Liver (tissue), 9 donors: Measurements from ENCODE around the gene POU2AF3. TPM values are rescaled to one million over a fixed set of nuclear protein-coding genes. Genes with fewer than 3 reads are reported as not detected.

Experiments
- DNase-seq: peaks from one replicate; pipeline ENCODE4 v3.0.0-alpha.2; 2017; ENCODE audit warnings: low spot score
- H3K27ac ChIP-seq, 2 donors: one replicate each; pipeline ENCODE4 v1.7.0; 2013; ENCODE audit warnings: inconsistent platforms in 2 of 2, low read length in 2 of 2, control low read depth in 1 of 2, low read depth in 1 of 2, mild to moderate bottlenecking in 1 of 2
- H3K27me3 ChIP-seq, 4 donors: one replicate each; pipeline versions ENCODE4 v1.6.1 to v1.7.0; 2013; ENCODE audit warnings: low read length in 3 of 4, inconsistent platforms in 1 of 4, mild to moderate bottlenecking in 1 of 4, moderate library complexity in 1 of 4; ENCODE audit not compliant: control insufficient read depth in 4 of 4, insufficient read depth in 4 of 4
- H3K36me3 ChIP-seq, 4 donors: one replicate each; pipeline versions ENCODE4 v1.6.1 to v1.7.0; 2013; ENCODE audit warnings: low read length in 3 of 4, mild to moderate bottlenecking in 3 of 4, low read depth in 1 of 4, moderate library complexity in 1 of 4; ENCODE audit not compliant: control insufficient read depth in 4 of 4, insufficient read depth in 3 of 4
- H3K4me1 ChIP-seq, 4 donors: one replicate each; pipeline versions ENCODE4 v1.6.1 to v1.7.0; 2013; ENCODE audit warnings: low read length in 3 of 4, mild to moderate bottlenecking in 3 of 4, moderate library complexity in 1 of 4; ENCODE audit not compliant: control insufficient read depth in 4 of 4, insufficient read depth in 4 of 4
- H3K4me3 ChIP-seq, 3 donors: one replicate each; pipeline versions ENCODE4 v1.6.1 to v1.7.0; 2013; ENCODE audit warnings: low read length in 3 of 3, control low read depth in 1 of 3, low read depth in 1 of 3, mild to moderate bottlenecking in 1 of 3
- H3K9ac ChIP-seq, 2 donors: one replicate each; pipeline ENCODE4 v1.7.0; 2013; ENCODE audit warnings: low read length in 2 of 2, mild to moderate bottlenecking in 2 of 2, moderate library complexity in 2 of 2, control low read depth in 1 of 2, low read depth in 1 of 2
- H3K9me3 ChIP-seq, 4 donors: one replicate each; pipeline versions ENCODE4 v1.6.1 to v1.7.0; 2013; ENCODE audit warnings: low read length in 3 of 4; ENCODE audit not compliant: control insufficient read depth in 4 of 4
- FOXA1 ChIP-seq: IDR thresholded peaks from 2 replicates; pipeline ENCODE4 v1.6.1; 2016; ENCODE audit warnings: antibody characterized with exemption
- FOXA2 ChIP-seq: IDR thresholded peaks from 2 replicates; pipeline ENCODE4 v1.6.1; 2016; ENCODE audit warnings: antibody characterized with exemption
- GABPA ChIP-seq, 2 donors: IDR thresholded peaks in 1 of 2; conservative IDR thresholded peaks in 1 of 2; 2 replicates each; pipeline ENCODE4 v1.6.1; 2016; ENCODE audit warnings: antibody characterized with exemption in 2 of 2, mild to moderate bottlenecking in 1 of 2, moderate library complexity in 1 of 2
- HNF4A ChIP-seq, 2 donors: conservative IDR thresholded peaks; 2 replicates each; pipeline ENCODE4 v1.6.1; 2016; ENCODE audit warnings: antibody characterized with exemption in 2 of 2, mild to moderate bottlenecking in 2 of 2
- HNF4G ChIP-seq: IDR thresholded peaks from 2 replicates; pipeline ENCODE4 v1.6.1; 2016; ENCODE audit warnings: antibody characterized with exemption
- JUND ChIP-seq, 2 donors: IDR thresholded peaks; 2 replicates each; pipeline ENCODE4 v1.6.1; 2016; ENCODE audit warnings: antibody characterized with exemption in 2 of 2
- MAX ChIP-seq: IDR thresholded peaks from 2 replicates; pipeline ENCODE4 v1.6.1; 2016; ENCODE audit warnings: antibody characterized with exemption
- NR2F2 ChIP-seq: IDR thresholded peaks from 2 replicates; pipeline ENCODE4 v1.6.1; 2016; ENCODE audit warnings: antibody characterized with exemption
- RAD21 ChIP-seq, 2 donors: IDR thresholded peaks; 2 replicates each; pipeline ENCODE4 v1.6.1; 2016; ENCODE audit warnings: antibody characterized with exemption in 2 of 2, mild to moderate bottlenecking in 2 of 2
- RXRA ChIP-seq, 2 donors: IDR thresholded peaks; 2 replicates each; pipeline ENCODE4 v1.6.1; 2017 to 2018; ENCODE audit warnings: antibody characterized with exemption in 2 of 2, mild to moderate bottlenecking in 1 of 2
- SP1 ChIP-seq: IDR thresholded peaks from 2 replicates; pipeline ENCODE4 v1.6.1; 2018; ENCODE audit warnings: antibody characterized with exemption, mild to moderate bottlenecking
- TAF1 ChIP-seq: conservative IDR thresholded peaks from 2 replicates; pipeline ENCODE4 v1.6.1; 2016; ENCODE audit warnings: antibody characterized with exemption, mild to moderate bottlenecking
- YY1 ChIP-seq: IDR thresholded peaks from 2 replicates; pipeline ENCODE4 v1.6.1; 2016; ENCODE audit warnings: antibody characterized with exemption, mild to moderate bottlenecking
- ZBTB33 ChIP-seq: IDR thresholded peaks from 2 replicates; pipeline ENCODE4 v1.6.1; 2016; ENCODE audit warnings: antibody characterized with exemption
- WGBS: extraction: QIAGEN DNeasy Blood & Tissue Kit; methylation state at CpG from one replicate; pipeline ENCODE4 v1.1.7; 2013; 5-methylcytosine and 5-hydroxymethylcytosine counted together
- polyA plus RNA-seq, 2 donors: library from polyadenylated mRNA; stranded (reverse) in 1 of 2; unstranded in 1 of 2; fragments of 200-250 nt in 1 of 2; fragments of >200 nt in 1 of 2; fragmentation: Nextera tagmentation in 1 of 2; extraction: Ambion mirVana in 1 of 2; gene quantifications; one replicate each; pipeline versions ENCODE4 v1.2.1 to v1.2.3, GENCODE V29; 2013 to 2015
- total RNA-seq, 2 donors: library from RNA; depleted of rRNA; stranded (reverse); fragments of >200 nt; gene quantifications; one replicate each; pipeline ENCODE4 v1.2.3, GENCODE V29; 2014
- TF ChIP-seq, protein P1 (sequence below): IDR thresholded peaks from 2 replicates; pipeline ENCODE4 v1.6.1; 2016; ENCODE audit warnings: antibody characterized with exemption
- TF ChIP-seq, protein P2 (sequence below): fragments of 150-350 bp; IDR thresholded peaks from 2 replicates; pipeline ENCODE4 v1.5.1; 2017; ENCODE audit warnings: improper control_type of control experiment, low read depth, low read length; ENCODE audit not compliant: missing input control
- donor health status: healthy.
- donor health status: healthy.
- donor health status: healthy.
- donor health status: healthy.
- donor health status: healthy.

POU2AF3 gene
- total and polyA plus RNA-seq, 4 donors = 0.17 to 0.68 (median 0.49) TPM

- TF ChIP-seq HNF4A (conservative IDR thresholded peaks at IDR 0.05) (no peak), SP1 (no peak), RAD21 (IDR thresholded peaks at IDR 0.05) (no peak), MAX (no peak), ZBTB33 (no peak)
- no peaks in the 10 kb centered on the region for H3K36me3 ChIP-seq
- no peak overlapping the region for H3K4me3 ChIP-seq
- no peak overlapping the region for H3K9ac ChIP-seq
- H3K4me1 ChIP-seq = peaks cover 0 to 30% (median 20%) of the 10 kb centered on the region in 4 donors
- DNase-seq = no peak
- 57% methylated on average over 8 of the region's 8 CpGs for WGBS
- H3K27ac ChIP-seq = no peak overlapping the region
- H3K9me3 ChIP-seq = no peaks in the 10 kb centered on the region
- H3K27me3 ChIP-seq = no peaks in the 10 kb centered on the region
Measured at GRCh38 chr11:111327908-111328624, 29.7 kb downstream of the POU2AF3 start.

DNA sequence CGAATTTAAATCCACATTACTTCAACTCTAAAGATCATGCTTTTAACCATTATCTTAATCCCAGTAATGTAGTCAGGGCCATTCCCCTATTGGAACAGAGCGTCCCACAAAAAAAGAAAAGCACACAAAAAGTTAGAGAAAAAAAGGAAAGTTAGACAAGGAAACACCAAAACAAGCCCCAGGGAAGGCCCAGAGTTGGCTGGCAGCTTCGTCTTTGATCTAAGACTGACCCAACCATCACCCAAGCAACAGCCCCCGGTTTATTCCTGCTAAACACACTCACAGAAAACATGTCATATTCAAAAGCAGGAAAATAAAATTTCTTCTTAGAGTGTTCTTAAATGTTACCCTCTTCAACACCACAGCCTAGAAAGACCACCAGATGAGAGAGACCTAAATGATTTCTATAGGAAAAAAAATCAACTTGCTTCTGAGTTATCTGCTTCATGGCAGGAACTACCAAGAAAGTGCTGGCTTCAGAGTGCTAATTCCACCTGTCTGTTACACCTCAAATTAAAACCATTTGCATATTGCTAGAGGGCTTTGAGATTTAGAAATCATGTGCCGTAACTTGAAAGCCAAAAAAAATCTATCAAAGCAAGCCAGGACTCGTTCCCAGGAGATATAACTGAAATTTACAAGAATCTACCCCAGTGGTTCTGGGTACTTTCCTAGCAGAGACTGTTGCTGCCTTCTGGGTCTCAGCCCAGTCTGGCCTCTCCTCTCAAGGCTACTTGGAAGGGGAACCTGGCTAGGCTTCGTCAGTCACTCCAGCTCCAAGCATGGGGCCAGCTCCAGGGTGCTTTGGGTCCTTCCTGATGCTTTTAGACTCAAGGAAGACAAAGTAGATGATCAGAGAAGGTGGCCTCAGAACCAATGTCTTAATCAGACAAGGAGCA lies 31.2 kb downstream of the POU2AF3 start:
- Histone ChIP-seq H3K4me1 (peaks cover 5 to 44% (median 30%) of the 10 kb centered on the region in 4 donors), H3K27ac (peak overlapping the region in 1 of 2 donors; percentile 3), H3K36me3 (no peaks in the 10 kb centered on the region), H3K4me3 (no peak overlapping the region), H3K9ac (no peak overlapping the region), H3K9me3 (no peaks in the 10 kb centered on the region), H3K27me3 (no peaks in the 10 kb centered on the region)
- no peak for DNase-seq
- TF ChIP-seq HNF4A (conservative IDR thresholded peaks at IDR 0.05) = no peak
- TF ChIP-seq RXRA (IDR thresholded peaks at IDR 0.05) = no peak
- TF ChIP-seq FOXA1 = no peak
- TF ChIP-seq SP1 = no peak
- TF ChIP-seq FOXA2 = no peak
- TF ChIP-seq NR2F2 = no peak
- TF ChIP-seq, protein P1, sequence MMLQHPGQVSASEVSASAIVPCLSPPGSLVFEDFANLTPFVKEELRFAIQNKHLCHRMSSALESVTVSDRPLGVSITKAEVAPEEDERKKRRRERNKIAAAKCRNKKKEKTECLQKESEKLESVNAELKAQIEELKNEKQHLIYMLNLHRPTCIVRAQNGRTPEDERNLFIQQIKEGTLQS = no peak
- 82% methylated on average over 7 of the region's 7 CpGs for WGBS

DNA sequence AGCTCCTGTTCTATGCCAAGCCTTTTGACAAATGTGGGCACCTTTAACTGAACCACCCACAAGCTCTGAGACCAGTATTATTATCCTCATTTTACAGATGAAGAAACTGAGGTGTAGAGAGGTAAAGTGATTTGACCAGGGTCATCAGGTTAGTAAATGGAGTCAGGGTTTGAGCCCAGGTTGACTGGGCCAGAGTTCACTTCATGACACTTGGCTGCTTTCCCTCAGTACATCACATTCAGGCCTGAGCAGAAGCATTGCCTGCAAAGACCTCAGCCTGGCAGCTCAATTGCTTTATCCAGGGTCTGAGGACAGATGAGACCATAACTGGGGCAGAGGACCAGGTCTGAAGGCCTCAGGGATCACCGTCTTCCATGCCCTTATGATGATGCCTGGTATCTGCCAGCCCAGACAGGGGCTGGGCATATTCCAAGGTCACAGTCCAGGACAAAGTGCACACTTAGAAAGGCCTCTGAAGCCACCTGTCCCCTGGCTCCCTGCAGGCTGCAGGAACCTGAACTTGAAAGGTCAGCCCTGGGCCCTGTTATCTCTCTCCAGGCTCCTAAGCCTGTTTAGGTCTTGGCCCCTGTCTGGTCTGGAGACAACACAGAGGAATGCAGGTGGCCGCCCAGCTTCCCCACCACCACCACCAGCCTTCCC lies 32.0 kb downstream of the POU2AF3 start:
- DNase-seq = no peak
- Histone ChIP-seq H3K9me3 (no peaks in the 10 kb centered on the region), H3K4me1 (peaks cover 6 to 52% (median 38%) of the 10 kb centered on the region in 4 donors), H3K4me3 (no peak overlapping the region), H3K27ac (peak overlapping the region in 1 of 2 donors; percentile 3), H3K27me3 (no peaks in the 10 kb centered on the region), H3K9ac (no peak overlapping the region), H3K36me3 (no peaks in the 10 kb centered on the region)
- 58% methylated on average over 2 of the region's 2 CpGs for WGBS
- TF ChIP-seq SP1 (peak; percentile 84), HNF4G (peak; percentile 92), FOXA2 (no peak), GABPA (IDR thresholded peaks at IDR 0.05 in 1 of 2, conservative IDR thresholded peaks at IDR 0.05 in 1 of 2) (no peak), RAD21 (IDR thresholded peaks at IDR 0.05) (peak; percentile 21 to 53), TAF1 (no peak), JUND (IDR thresholded peaks at IDR 0.05) (no peak), YY1 (peak; percentile 21), RXRA (IDR thresholded peaks at IDR 0.05) (peak; percentile 91 to 93)
- TF ChIP-seq, protein P1 = no peak
- TF ChIP-seq, protein P2, sequence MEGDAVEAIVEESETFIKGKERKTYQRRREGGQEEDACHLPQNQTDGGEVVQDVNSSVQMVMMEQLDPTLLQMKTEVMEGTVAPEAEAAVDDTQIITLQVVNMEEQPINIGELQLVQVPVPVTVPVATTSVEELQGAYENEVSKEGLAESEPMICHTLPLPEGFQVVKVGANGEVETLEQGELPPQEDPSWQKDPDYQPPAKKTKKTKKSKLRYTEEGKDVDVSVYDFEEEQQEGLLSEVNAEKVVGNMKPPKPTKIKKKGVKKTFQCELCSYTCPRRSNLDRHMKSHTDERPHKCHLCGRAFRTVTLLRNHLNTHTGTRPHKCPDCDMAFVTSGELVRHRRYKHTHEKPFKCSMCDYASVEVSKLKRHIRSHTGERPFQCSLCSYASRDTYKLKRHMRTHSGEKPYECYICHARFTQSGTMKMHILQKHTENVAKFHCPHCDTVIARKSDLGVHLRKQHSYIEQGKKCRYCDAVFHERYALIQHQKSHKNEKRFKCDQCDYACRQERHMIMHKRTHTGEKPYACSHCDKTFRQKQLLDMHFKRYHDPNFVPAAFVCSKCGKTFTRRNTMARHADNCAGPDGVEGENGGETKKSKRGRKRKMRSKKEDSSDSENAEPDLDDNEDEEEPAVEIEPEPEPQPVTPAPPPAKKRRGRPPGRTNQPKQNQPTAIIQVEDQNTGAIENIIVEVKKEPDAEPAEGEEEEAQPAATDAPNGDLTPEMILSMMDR = no peak
